Thoracic aorta (tissue), 2 donors: ENCODE data around the gene TPSD1. TPM values are rescaled to one million over a fixed set of nuclear protein-coding genes. Genes with fewer than 3 reads are reported as not detected.
A peak's percentile ranks its signal among the peaks of the same experiment; 100 is the strongest.

Source experiments
- ATAC-seq: fragments of 150-250 bp; one replicate; pipeline ENCODE4 v1.8.0; 2017; ENCODE audit warnings: low read depth; ENCODE audit not compliant: insufficient number of reproducible peaks, low FRiP score
- DNase-seq: peaks from one replicate; pipeline ENCODE4 v3.0.0-alpha.2; 2020; ENCODE audit warnings: low spot score
- H3K27ac ChIP-seq, 2 donors: fragments of 200-600 bp; sonication (generic); 1 replicate in 1 of 2; 2 replicates in 1 of 2; pipeline ENCODE4 v1.5.1; 2016; ENCODE audit warnings: mild to moderate bottlenecking in 2 of 2, moderate library complexity in 2 of 2
- H3K27me3 ChIP-seq: fragments of 200-600 bp; sonication (generic); replicated peaks from 2 replicates; pipeline ENCODE4 v1.6.0; 2016; ENCODE audit warnings: mild to moderate bottlenecking; ENCODE audit not compliant: insufficient read depth
- H3K36me3 ChIP-seq: fragments of 200-600 bp; sonication (generic); one replicate; pipeline ENCODE4 v1.5.1; 2016
- H3K4me1 ChIP-seq, 2 donors: fragments of 200-600 bp; sonication (generic); 1 replicate in 1 of 2; 2 replicates in 1 of 2; pipeline versions ENCODE4 v1.5.1 to v1.6.0; 2016; ENCODE audit warnings: low read depth in 2 of 2, mild to moderate bottlenecking in 1 of 2; ENCODE audit not compliant: control insufficient read depth in 1 of 2
- H3K4me3 ChIP-seq: fragments of 200-600 bp; sonication (generic); 2 replicates; pipeline ENCODE4 v1.5.1; 2016; ENCODE audit warnings: mild to moderate bottlenecking
- H3K9me3 ChIP-seq: fragments of 200-600 bp; sonication (generic); 2 replicates; pipeline ENCODE4 v1.5.1; 2016
- total RNA-seq, 2 donors: library from RNA; depleted of rRNA; stranded (reverse); fragments of >200 nt; gene quantifications; one replicate each; pipeline versions ENCODE4 v1.1.0 to v1.2.3, GENCODE V29; 2016
- TF ChIP-seq, protein P1 (sequence below): fragments of 200-600 bp; sonication (generic); IDR thresholded peaks from one replicate; pipeline ENCODE4 v1.5.1; 2019; ENCODE audit warnings: antibody characterized with exemption

Gene TPSD1
- total RNA-seq, 2 donors from 2014 or later = 3.1 TPM; not detected in 1

DNA sequence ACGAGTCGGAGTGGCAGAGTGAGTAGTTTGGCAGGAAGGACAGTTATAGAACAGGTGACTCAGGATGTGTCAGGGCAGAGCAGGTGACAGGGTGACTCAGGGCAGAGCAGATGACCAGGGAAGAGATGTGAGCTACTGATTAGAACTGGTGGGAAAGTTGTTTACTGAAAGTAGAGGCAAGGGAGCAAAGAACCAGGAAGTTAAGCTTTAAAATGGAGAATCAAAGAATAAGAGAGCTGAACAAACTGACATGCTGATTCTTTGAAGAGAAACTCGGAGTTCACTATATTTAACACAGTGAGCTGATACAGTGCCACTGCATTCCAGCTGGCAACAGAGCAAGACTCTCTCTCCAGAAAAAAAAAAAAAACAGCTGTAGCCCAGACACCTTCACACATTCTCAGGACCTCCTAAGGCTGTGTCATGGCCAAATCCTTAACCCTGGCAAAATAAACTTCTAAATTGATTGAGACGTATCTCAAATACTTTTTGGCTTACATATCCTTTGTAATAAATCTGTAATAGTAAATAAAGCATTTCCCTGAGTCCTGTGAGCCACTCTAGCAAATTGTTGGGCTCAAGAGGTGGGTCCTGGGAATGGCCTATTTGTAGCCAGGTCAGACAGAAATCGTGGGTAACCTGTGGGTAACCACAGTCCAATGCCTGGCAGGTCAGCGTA lies 41.3 kb downstream of the TPSD1 start:
- Histone ChIP-seq H3K9me3 (no peaks in the 10 kb centered on the region), H3K27ac (no peak overlapping the region), H3K4me1 (peaks cover 0 to 5% of the 10 kb centered on the region in 2 donors), H3K27me3 (no peaks in the 10 kb centered on the region), H3K36me3 (no peaks in the 10 kb centered on the region), H3K4me3 (no peak overlapping the region)
- DNase-seq (no peak), ATAC-seq (no peak)
- TF ChIP-seq, protein P1, sequence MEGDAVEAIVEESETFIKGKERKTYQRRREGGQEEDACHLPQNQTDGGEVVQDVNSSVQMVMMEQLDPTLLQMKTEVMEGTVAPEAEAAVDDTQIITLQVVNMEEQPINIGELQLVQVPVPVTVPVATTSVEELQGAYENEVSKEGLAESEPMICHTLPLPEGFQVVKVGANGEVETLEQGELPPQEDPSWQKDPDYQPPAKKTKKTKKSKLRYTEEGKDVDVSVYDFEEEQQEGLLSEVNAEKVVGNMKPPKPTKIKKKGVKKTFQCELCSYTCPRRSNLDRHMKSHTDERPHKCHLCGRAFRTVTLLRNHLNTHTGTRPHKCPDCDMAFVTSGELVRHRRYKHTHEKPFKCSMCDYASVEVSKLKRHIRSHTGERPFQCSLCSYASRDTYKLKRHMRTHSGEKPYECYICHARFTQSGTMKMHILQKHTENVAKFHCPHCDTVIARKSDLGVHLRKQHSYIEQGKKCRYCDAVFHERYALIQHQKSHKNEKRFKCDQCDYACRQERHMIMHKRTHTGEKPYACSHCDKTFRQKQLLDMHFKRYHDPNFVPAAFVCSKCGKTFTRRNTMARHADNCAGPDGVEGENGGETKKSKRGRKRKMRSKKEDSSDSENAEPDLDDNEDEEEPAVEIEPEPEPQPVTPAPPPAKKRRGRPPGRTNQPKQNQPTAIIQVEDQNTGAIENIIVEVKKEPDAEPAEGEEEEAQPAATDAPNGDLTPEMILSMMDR = no peak

DNA sequence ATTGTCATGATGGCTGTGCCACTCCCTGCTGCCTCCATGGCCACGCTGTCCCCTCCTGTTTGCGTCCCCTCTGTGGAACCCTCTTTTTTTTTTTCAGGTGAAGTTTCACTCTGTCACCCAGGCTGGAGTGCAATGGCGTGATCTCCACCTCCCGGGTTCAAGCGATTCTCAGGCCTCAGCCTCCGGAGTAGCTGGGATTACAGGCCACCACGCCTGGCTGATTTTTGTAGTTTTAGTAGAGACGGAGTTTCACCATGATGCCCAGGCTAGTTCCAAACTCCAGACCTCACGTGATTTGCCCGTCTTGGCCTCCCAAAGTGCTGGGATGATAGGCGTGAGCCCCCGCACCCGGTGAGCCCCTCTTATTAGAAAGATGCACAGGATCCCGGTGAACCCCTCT lies 42.5 kb downstream of the TPSD1 start:
- H3K27me3 ChIP-seq = no peaks in the 10 kb centered on the region
- no peak overlapping the region for H3K27ac ChIP-seq

DNA sequence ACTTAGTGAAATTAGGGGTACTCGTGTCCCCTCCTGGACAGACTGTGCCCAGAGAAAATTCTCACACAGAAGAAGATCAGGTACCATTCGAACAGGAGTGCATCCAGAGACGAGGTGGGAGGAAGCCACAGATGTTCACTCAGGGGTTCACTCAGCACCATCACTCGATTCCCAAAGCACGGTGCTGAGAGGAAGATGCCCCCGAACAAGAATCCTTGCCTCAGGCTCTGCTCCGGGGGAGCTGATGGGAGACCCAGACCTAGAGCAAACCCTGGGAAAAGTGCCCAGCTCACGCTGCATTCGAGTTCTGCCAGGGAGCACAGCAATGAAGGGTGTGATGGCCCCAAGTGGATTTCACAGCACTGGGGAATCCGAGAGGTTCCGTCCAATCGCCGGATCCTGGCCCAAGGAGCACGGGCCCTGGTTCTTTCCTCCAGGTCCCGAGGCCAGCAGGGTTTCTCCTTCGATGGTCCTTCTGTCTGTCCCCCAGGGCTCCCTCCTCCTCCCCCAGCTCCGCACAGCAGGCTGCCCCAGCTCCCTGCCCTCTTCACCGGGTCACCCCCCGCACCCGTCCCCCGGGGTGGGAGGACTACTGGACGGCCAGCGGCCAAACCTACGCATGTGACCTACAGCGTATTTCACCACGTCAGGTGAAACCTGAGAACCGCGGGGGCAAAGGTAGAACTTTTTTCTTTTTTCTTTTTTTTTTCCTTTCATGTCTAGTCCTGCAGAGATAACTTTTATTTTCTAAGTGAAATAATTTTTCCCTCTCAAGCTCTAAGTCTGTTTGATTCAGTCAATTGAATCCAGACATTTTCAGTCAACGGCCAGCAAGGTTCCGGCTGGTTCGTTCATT lies 43.4 kb downstream of the TPSD1 start:
- Histone ChIP-seq H3K27me3 (no peaks in the 10 kb centered on the region), H3K27ac (no peak overlapping the region), H3K4me3 (no peak overlapping the region), H3K4me1 (peaks cover 0 to 5% of the 10 kb centered on the region in 2 donors), H3K36me3 (no peaks in the 10 kb centered on the region), H3K9me3 (no peaks in the 10 kb centered on the region)
- no peak for DNase-seq
- ATAC-seq = no peak
- TF ChIP-seq, protein P1 = no peak

More for the DNA sequence above, 42.5 kb downstream of the TPSD1 start:
- TF ChIP-seq, protein P1 = no peak
- ATAC-seq (no peak), DNase-seq (no peak)
- Histone ChIP-seq H3K9me3 (no peaks in the 10 kb centered on the region), H3K4me1 (peaks cover 0 to 5% of the 10 kb centered on the region in 2 donors), H3K36me3 (no peaks in the 10 kb centered on the region), H3K4me3 (no peak overlapping the region)

DNA sequence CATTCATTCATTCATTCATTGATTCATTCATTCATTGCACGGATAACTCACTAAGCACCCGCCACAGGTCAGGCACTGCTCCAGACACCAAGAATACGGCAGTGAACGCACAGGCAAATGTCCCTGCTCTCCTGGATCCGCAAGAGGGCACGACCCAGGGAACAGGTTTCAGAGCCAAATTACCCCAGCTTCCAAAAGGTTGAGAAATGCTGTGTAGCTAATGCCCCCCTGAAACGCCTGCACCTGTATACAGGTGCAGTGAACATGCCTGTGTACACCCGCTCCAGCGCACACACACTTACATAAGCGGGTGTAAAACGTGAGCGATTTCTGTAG lies 44.0 kb downstream of the TPSD1 start:
- H3K36me3 ChIP-seq = no peaks in the 10 kb centered on the region
- no peak for ATAC-seq
- H3K4me3 ChIP-seq = no peak overlapping the region
- no peaks in the 10 kb centered on the region for H3K9me3 ChIP-seq
- no peak for DNase-seq
- no peak overlapping the region for H3K27ac ChIP-seq
- peaks cover 0 to 5% of the 10 kb centered on the region in 2 donors for H3K4me1 ChIP-seq
- H3K27me3 ChIP-seq = no peaks in the 10 kb centered on the region
- TF ChIP-seq, protein P1 = no peak

DNA sequence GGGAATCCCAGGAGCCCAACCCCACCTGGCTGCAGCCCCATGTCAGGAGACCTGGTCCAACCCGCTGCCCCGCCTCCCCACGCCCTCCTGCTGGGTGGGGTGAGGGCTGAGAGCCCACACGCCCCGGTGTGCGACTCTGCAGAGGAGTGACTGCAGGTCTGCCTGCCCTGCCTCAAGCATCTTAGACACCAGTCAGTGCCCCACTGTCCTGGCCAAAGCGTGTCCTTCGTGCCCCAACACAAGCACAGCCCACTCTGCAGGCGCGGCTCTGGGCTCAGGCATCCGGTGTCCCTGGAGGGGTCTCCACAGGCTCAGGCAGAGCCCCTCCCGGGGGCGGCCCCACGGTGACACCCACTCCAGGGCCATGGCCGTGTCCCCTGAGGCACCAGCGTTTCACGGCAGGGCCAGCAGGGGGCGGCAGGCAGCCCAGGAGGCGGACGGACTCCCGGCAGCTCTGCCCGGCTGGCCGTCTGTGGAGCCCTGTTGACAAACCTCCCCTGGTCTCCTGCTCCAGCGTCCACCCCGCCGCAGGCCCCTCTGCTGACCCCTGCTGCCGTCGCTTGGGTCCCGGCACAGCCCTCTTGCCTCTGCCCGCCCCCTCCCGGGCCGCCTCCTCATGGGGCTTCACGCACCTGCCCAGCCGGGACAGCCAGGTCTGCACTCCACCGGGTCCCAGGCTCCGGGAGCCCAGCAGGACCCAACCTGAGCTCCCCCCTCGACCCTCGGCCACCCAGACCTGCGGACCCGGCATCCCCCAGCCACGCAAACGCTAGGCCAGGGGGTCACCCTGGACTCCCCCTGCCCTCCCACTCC lies 45.0 kb downstream of the TPSD1 start:
- Histone ChIP-seq H3K4me1 (peaks cover 0 to 5% of the 10 kb centered on the region in 2 donors), H3K36me3 (no peaks in the 10 kb centered on the region), H3K27me3 (no peaks in the 10 kb centered on the region), H3K27ac (no peak overlapping the region), H3K9me3 (no peaks in the 10 kb centered on the region), H3K4me3 (no peak overlapping the region)
- TF ChIP-seq, protein P1 = peak; percentile 76
- peak; percentile 58 for ATAC-seq
- DNase-seq = no peak
